Spleen (tissue), 7 donors: ENCODE data around the gene SLC38A3.

Source experiments
- POLR2A ChIP-seq, 3 donors: fragments of 450-650 bp; IDR thresholded peaks; one replicate each; pipeline ENCODE4 v1.5.1; 2017; ENCODE audit warnings: antibody characterized with exemption in 3 of 3, mild to moderate bottlenecking in 1 of 3
- POLR2AphosphoS5 ChIP-seq, 3 donors: sonication (generic); formaldehyde crosslinking; IDR thresholded peaks; one replicate each; pipeline ENCODE4 v1.5.1; 2017; ENCODE audit warnings: antibody characterized with exemption in 3 of 3
- TF ChIP-seq, protein P1 (sequence below), 11 experiments: fragments of 200-600 bp in 7 of 11; fragments of 450-650 bp in 4 of 11; sonication (generic) in 4 of 11; IDR thresholded peaks in 8 of 11; conservative IDR thresholded peaks in 3 of 11; 1 replicate in 7 of 11; 2 replicates in 4 of 11; pipeline versions ENCODE4 v1.4.0 to v1.8.0; 2016 to 2021; ENCODE audit warnings: antibody characterized with exemption in 11 of 11, inconsistent platforms in 4 of 11, mild to moderate bottlenecking in 1 of 11
- donor health status: DM: no; HTN: no; CAD: no; lungs with moderate emphysema.
- donor health status: DM: no; HTN: no; CAD: no.
- donor health status: DM: no; HTN: no; CAD: no.

DNA sequence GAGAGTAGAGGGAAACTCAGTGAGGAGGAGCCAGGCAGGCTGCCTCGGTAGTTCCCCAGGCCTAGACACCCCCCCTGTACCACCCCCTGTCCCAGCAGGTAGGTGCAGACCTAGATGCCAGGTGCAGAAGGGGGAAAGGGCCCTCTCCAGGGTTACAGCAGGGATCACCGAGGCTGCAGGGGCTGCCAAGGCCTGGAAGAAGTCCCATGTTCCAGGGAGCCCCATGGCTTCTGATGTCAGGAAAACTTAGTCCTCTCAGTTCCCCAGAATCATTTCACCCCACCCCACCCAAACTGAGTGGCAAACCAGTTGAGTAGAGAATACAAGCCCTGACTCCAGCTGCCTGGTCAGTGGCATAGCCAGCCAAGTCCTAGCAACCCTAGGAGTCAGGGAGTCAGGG, 56.4 kb downstream of the SLC38A3 start:
- no peak for TF ChIP-seq POLR2A (IDR thresholded peaks at IDR 0.05)
- TF ChIP-seq, protein P1, sequence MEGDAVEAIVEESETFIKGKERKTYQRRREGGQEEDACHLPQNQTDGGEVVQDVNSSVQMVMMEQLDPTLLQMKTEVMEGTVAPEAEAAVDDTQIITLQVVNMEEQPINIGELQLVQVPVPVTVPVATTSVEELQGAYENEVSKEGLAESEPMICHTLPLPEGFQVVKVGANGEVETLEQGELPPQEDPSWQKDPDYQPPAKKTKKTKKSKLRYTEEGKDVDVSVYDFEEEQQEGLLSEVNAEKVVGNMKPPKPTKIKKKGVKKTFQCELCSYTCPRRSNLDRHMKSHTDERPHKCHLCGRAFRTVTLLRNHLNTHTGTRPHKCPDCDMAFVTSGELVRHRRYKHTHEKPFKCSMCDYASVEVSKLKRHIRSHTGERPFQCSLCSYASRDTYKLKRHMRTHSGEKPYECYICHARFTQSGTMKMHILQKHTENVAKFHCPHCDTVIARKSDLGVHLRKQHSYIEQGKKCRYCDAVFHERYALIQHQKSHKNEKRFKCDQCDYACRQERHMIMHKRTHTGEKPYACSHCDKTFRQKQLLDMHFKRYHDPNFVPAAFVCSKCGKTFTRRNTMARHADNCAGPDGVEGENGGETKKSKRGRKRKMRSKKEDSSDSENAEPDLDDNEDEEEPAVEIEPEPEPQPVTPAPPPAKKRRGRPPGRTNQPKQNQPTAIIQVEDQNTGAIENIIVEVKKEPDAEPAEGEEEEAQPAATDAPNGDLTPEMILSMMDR (IDR thresholded peaks at IDR 0.05 in 8 of 11, conservative IDR thresholded peaks at IDR 0.05 in 3 of 11): no peak
- no peak for TF ChIP-seq POLR2AphosphoS5 (IDR thresholded peaks at IDR 0.05)
